MCF 10A (cell line): ENCODE measurements around the gene BTBD2. TPM values are rescaled to one million over a fixed set of nuclear protein-coding genes. Genes with fewer than 3 reads are reported as not detected.
"Not testable (repeated sequence)": the region's sequence is repeated elsewhere in the genome, so short reads cannot be mapped to it uniquely, and the experiment has no call there.

Experiments
- BruUV-seq: library from RNA; stranded (reverse); fragments of 400-500 nt; replicated peaks from 2 replicates; lab custom pipeline; 2021; lab: Mats Ljungman, UMichigan
- CTCF ChIA-PET: fragments of 300-600 bp; sonication (Branson Sonifier 250); formaldehyde crosslinking; extraction: SDS; loops from one replicate; lab custom pipeline; 2021; ENCODE audit warnings: antibody characterized with exemption, inconsistent platforms; lab: Yijun Ruan, JAX
- POLR2A ChIA-PET: fragments of 300-600, 350-650 bp; sonication (Branson Sonifier 250); formaldehyde crosslinking; extraction: SDS; loops from one replicate; lab custom pipeline; 2020; ENCODE audit warnings: antibody characterized with exemption, inconsistent platforms; lab: Yijun Ruan, JAX
- DNase-seq: peaks from one replicate; pipeline ENCODE4 v3.0.0-alpha.2; 2018; ENCODE audit not compliant: unreplicated experiment
- H3K27ac Mint-ChIP-seq: one replicate; pipeline ENCODE4 v1.8.0; 2022; ENCODE audit warnings: mild to moderate bottlenecking, low read depth, mixed read lengths; ENCODE audit not compliant: unreplicated experiment
- H3K27me3 Mint-ChIP-seq: one replicate; pipeline ENCODE4 v1.8.0; 2022; ENCODE audit warnings: mixed read lengths; ENCODE audit not compliant: insufficient read depth, unreplicated experiment
- H3K36me3 Mint-ChIP-seq: one replicate; pipeline ENCODE4 v1.8.0; 2022; ENCODE audit warnings: mild to moderate bottlenecking, moderate library complexity, mixed read lengths; ENCODE audit not compliant: insufficient read depth, unreplicated experiment
- H3K4me1 Mint-ChIP-seq: one replicate; pipeline ENCODE4 v1.8.0; 2022; ENCODE audit warnings: mixed read lengths; ENCODE audit not compliant: insufficient read depth, unreplicated experiment
- H3K4me3 Mint-ChIP-seq: one replicate; pipeline ENCODE4 v1.8.0; 2022; ENCODE audit warnings: mild to moderate bottlenecking, moderate library complexity, mixed read lengths; ENCODE audit not compliant: unreplicated experiment
- H3K9me3 Mint-ChIP-seq: one replicate; pipeline ENCODE4 v1.8.0; 2022; ENCODE audit warnings: mixed read lengths; ENCODE audit not compliant: unreplicated experiment
- intact Hi-C: fragments of 100-400 bp; cut with micrococcal nuclease; formaldehyde crosslinking; loops from 2 replicates; pipeline ENCODE4 v1.14.1; 2022
- total RNA-seq: library from RNA; stranded (reverse); gene quantifications from 2 replicates; pipeline ENCODE4 v1.2.3, GENCODE V29; 2022
- TF ChIP-seq, protein P1 (sequence below): fragments of 200-600 bp; IDR thresholded peaks from one replicate; pipeline ENCODE4 v1.8.0; 2022; ENCODE audit warnings: antibody characterized with exemption, mild to moderate bottlenecking; ENCODE audit not compliant: unreplicated experiment

Gene BTBD2
- total RNA-seq, 1 experiment from 2014 or later = 53.1 TPM

DNA sequence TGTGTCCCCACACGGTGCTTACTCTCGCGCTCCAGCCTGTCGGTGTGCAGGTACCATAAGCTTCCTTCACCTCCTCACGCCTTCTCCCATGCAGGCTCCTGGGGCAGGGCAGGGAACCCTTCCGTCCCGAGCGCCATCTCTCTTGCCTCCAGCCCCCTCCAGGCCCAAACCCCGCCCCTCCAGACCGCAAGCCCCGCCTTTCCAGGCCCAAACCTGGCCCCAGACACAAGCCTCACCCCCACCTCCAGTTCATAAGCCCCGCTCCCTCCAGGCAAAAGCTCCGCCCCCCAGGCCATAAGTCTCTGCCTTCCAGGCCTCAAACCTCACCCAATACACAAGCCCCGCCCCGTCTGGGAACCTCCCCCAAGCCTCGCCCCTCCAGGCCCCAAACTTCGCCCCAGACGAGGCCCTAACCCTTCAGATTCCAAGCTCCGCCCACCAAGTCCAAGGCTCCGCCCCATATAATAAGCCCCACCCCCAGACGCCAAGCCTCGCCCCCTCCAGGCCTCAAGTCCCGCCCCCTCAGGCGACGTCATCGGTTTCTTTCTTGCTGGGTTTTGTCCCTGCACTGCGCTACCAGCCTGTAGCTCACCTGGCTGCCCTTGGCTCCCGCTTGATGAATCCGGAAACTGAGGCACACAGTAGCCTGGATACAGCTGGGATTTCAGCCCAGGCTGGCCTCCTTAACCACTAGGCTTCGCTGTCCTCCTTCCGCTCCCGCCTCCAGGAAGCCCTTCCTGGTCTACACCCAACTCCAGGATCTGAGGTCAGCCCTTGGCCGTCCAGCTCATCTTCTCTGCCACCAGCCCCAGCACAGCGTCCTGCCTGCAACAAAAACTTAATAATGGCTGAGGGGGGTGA is 19.4 kb upstream of the BTBD2 start:
- peaks cover 21% of the 10 kb centered on the region for H3K4me1 Mint-ChIP-seq
- H3K9me3 Mint-ChIP-seq = no peaks in the 10 kb centered on the region
- no peaks in the 10 kb centered on the region for H3K27me3 Mint-ChIP-seq
- H3K36me3 Mint-ChIP-seq = peaks cover 24% of the 10 kb centered on the region
- peak; percentile 62 for DNase-seq
- peak overlapping the region; percentile 39 for H3K27ac Mint-ChIP-seq
- ChIA-PET POLR2A (interaction anchor here (0.6 to 3.9 kb wide), 10 partner anchors 7 to 226 kb away, joined by 3 to 87 read pairs (median 3); no protein-coding TSS in a partner anchor), CTCF (no interaction called here)
- BruUV-seq = no TSS peak
- TF ChIP-seq, protein P1, sequence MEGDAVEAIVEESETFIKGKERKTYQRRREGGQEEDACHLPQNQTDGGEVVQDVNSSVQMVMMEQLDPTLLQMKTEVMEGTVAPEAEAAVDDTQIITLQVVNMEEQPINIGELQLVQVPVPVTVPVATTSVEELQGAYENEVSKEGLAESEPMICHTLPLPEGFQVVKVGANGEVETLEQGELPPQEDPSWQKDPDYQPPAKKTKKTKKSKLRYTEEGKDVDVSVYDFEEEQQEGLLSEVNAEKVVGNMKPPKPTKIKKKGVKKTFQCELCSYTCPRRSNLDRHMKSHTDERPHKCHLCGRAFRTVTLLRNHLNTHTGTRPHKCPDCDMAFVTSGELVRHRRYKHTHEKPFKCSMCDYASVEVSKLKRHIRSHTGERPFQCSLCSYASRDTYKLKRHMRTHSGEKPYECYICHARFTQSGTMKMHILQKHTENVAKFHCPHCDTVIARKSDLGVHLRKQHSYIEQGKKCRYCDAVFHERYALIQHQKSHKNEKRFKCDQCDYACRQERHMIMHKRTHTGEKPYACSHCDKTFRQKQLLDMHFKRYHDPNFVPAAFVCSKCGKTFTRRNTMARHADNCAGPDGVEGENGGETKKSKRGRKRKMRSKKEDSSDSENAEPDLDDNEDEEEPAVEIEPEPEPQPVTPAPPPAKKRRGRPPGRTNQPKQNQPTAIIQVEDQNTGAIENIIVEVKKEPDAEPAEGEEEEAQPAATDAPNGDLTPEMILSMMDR = no peak
- no peak overlapping the region for H3K4me3 Mint-ChIP-seq
- intact Hi-C loops = no loop called here

DNA sequence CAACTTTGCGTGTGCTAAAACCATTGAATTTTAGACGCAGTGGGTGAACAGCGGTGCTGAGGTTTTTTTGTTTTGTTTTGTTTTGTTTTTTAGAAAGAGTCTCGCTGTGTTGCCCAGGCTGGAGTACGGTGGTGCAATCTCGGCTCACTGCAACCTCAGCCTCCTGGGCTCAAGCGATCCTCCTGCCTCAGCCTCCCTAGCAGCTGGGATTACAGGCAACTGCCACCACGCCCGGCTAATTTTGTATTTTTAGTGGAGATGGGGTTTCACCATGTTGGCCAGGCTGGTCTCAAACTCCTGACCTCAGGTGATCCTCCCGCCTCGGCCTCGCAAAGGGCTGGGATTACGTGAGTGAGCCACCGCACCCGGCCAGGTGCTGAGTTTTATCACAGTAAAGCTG is 18.7 kb upstream of the BTBD2 start:
- BruUV-seq, H3K9me3 Mint-ChIP-seq, intact Hi-C loops, H3K27me3 Mint-ChIP-seq, H3K27ac Mint-ChIP-seq, DNase-seq, H3K4me3 Mint-ChIP-seq: not testable (repeated sequence)
- Mint-ChIP-seq H3K4me1 (peaks cover 21% of the 10 kb centered on the region), H3K36me3 (peaks cover 20% of the 10 kb centered on the region)
- ChIA-PET CTCF (interaction anchor here (1.5 kb wide), 1 partner anchor 14 kb away, joined by 5 read pairs; no protein-coding TSS in a partner anchor), POLR2A (interaction anchor here (0.6 to 3.9 kb wide), 6 partner anchors 8 to 203 kb away, joined by 3 to 87 read pairs (median 4); no protein-coding TSS in a partner anchor)

DNA sequence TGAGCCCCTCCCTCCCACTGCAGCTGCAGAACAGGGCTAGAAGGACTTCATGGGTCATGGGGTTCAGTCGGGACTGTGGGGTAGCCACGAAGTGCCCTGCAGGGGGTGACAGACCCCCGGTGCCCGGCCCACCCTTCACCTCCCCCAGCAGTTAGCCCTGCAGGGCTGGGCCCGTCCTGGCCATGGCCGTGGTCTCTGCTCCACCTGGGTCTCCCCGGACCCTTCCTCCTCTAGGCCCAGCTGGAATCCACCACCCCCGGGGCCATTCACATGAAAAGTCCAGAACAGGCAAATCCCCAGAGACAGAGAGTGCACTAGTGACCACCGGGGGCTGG is 18.3 kb upstream of the BTBD2 start:
- DNase-seq = no peak
- CTCF ChIA-PET = interaction anchor here (1.5 kb wide), 1 partner anchor 13 kb away, joined by 5 read pairs; no protein-coding TSS in a partner anchor
- POLR2A ChIA-PET = interaction anchor here (1.1 to 3.9 kb wide), 4 partner anchors 8 to 28 kb away, joined by 3 to 87 read pairs (median 12); no protein-coding TSS in a partner anchor
- Mint-ChIP-seq H3K4me3 (no peak overlapping the region), H3K27me3 (no peaks in the 10 kb centered on the region), H3K36me3 (peaks cover 16% of the 10 kb centered on the region), H3K9me3 (no peaks in the 10 kb centered on the region), H3K27ac (no peak overlapping the region), H3K4me1 (peaks cover 22% of the 10 kb centered on the region)
- TF ChIP-seq, protein P1 = no peak
- intact Hi-C loops = no loop called here
- BruUV-seq = no TSS peak

DNA sequence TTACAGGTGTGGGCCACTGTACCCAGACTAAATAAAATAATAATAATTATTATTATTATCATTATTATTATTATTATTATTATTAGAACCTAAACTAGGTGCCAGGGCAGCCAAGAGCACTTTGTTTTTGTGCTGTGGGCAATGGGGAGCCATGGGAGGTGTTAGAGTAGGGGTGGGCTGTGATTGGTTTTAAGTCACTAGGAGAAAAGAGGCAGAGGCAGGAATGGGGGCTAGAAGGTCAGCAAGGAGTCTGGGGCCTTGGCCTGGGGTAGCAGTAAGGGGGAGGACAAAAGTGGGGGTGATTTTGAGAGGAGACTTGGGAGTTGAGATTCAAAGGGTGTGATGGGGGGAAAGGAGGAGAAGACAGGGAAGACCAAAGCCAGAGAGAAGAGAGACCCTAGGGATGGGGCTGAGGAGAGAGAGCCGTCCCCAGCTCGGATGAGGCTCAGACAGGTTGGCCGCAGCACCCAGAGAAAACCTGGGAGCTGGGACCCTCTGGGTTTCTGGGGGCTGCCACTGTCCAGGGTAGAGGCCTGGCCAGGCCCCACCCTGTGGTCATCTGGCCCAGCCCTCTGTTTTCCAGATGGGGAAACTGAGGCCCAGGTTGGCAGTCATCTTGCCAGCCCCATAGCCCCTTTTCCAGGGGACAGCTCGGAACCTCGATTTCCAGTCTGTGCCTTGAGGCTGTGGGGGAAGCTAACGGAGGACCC is 17.8 kb upstream of the BTBD2 start:
- TF ChIP-seq, protein P1 = no peak
- Mint-ChIP-seq H3K4me3 (peak overlapping the region; percentile 57), H3K27ac (peak overlapping the region; percentile 94), H3K36me3 (peaks cover 12% of the 10 kb centered on the region), H3K4me1 (peaks cover 27% of the 10 kb centered on the region), H3K9me3 (no peaks in the 10 kb centered on the region), H3K27me3 (no peaks in the 10 kb centered on the region)
- no TSS peak for BruUV-seq
- no peak for DNase-seq
- ChIA-PET POLR2A (interaction anchor here (0.6 to 3.9 kb wide), 12 partner anchors 9 to 1046 kb away, joined by 3 to 87 read pairs (median 8); no protein-coding TSS in a partner anchor), CTCF (interaction anchor here (0.6 to 1.9 kb wide), 6 partner anchors 8 to 358 kb away, joined by 3 to 6 read pairs (median 4); no protein-coding TSS in a partner anchor)
- intact Hi-C loops = no loop called here
